Measurements from ENCODE around the gene EPAS1. TPM values are rescaled to one million over a fixed set of nuclear protein-coding genes. Genes with fewer than 3 reads are reported as not detected.

Gene EPAS1
- total and polyA plus RNA-seq, 2 of the 8 experiments (the other 6 are each of a cell fraction or from before 2014, with no cell fraction given): 2.0 to 4.9 TPM

GRCh38 chr2:46384457-46384815, 87.2 kb downstream of the EPAS1 start:
- Histone ChIP-seq H3K36me3 (ENCODE audit: control insufficient read depth in 2 of 4, insufficient read depth in 4 of 4, low read length in 3 of 4) (no peaks in the 10 kb centered on the region), H2BK120ac (replicated peaks; ENCODE audit: low read depth, low read length) (no peak overlapping the region), H3K4me3 (ENCODE audit: extremely low read depth in 1 of 4, insufficient read depth in 2 of 4, low read depth in 3 of 4, low read length in 4 of 4) (no peak overlapping the region), H3K4me1 (replicated peaks in 1 of 4; ENCODE audit: control insufficient read depth in 3 of 4, insufficient read depth in 4 of 4, low read length in 3 of 4) (no peaks in the 10 kb centered on the region), H3K56ac (replicated peaks; ENCODE audit: insufficient read length, low read depth, low read length) (no peak overlapping the region), H4K5ac (ENCODE audit: insufficient read length, low read depth, low read length) (no peak overlapping the region), H3K4me2 (ENCODE audit: insufficient read depth in 1 of 2, low read depth in 2 of 2, low read length in 2 of 2) (no peak overlapping the region), H2AFZ (ENCODE audit: low read length) (no peak overlapping the region), H3K9me3 (ENCODE audit: insufficient read depth in 2 of 2, low read depth in 1 of 2, low read length in 1 of 2) (no peaks in the 10 kb centered on the region), H2BK5ac (ENCODE audit: low read depth, low read length) (no peak overlapping the region), H3K79me1 (ENCODE audit: low read depth, low read length) (no peaks in the 10 kb centered on the region), H2BK15ac (ENCODE audit: low read length) (no peak overlapping the region), H3K27me3 (replicated peaks in 1 of 4; ENCODE audit: control insufficient read depth in 3 of 4, extremely low read depth in 1 of 4, insufficient read depth in 3 of 4, low read length in 3 of 4) (no peaks in the 10 kb centered on the region; a peak in 1 of 7 replicates), H3K23me2 (ENCODE audit: low read depth, low read length) (no peaks in the 10 kb centered on the region), H3K18ac (ENCODE audit: extremely low read depth, low read length) (no peak overlapping the region), H3K27ac (ENCODE audit: low read depth, low read length) (no peak overlapping the region), H4K20me1 (replicated peaks in 1 of 2; ENCODE audit: control insufficient read depth in 1 of 2, insufficient read depth in 2 of 2, low read length in 2 of 2) (no peaks in the 10 kb centered on the region), H3K4ac (replicated peaks; ENCODE audit: insufficient read length, low read depth, low read length) (no peak overlapping the region), H3K23ac (ENCODE audit: insufficient read length) (no peak overlapping the region), H2AK5ac (ENCODE audit: low read depth, low read length) (no peak overlapping the region), H3K79me2 (ENCODE audit: control insufficient read depth in 1 of 2, insufficient read depth in 2 of 2, low read length in 2 of 2) (no peaks in the 10 kb centered on the region), H2BK20ac (ENCODE audit: low read length) (no peak overlapping the region), H3K9ac (replicated peaks in 1 of 4; ENCODE audit: extremely low read depth in 1 of 4, low read depth in 3 of 4, low read length in 3 of 4) (no peak overlapping the region), H3K14ac (ENCODE audit: insufficient read length) (no peak overlapping the region), H4K8ac (ENCODE audit: extremely low read depth, insufficient read depth, low read length) (no peak overlapping the region), H4K91ac (replicated peaks; ENCODE audit: insufficient read length, low read length) (no peak overlapping the region), H2BK12ac (ENCODE audit: low read depth, low read length) (no peak overlapping the region)
- DNase-seq (ENCODE audit: low read depth in 1 of 2, low spot score in 2 of 2): no peak
- no peak for FAIRE-seq
- WGBS, 2 experiments (ENCODE audit: extremely low coverage in 1 of 2, insufficient coverage in 1 of 2, insufficient read length in 1 of 2, insufficient replicate concordance in 2 of 2, low coverage in 1 of 2, low lambda C conversion rate in 2 of 2, missing lambda C conversion rate in 1 of 2): 94% methylated on average over 12 of the region's 12 CpGs; no CpG with 5 or more reads in 1 of the 2 experiments
- ChIA-PET CTCF (ENCODE audit: partially characterized antibody) (interaction anchor here (0.6 to 2.7 kb wide), 5 partner anchors 9 to 361 kb away, joined by 3 to 10 read pairs (median 3); no protein-coding TSS in a partner anchor), POLR2A (ENCODE audit: partially characterized antibody) (interaction anchor here (0.6 kb wide), 1 partner anchor 1894 kb away, joined by 3 read pairs; no protein-coding TSS in a partner anchor)
- TF ChIP-seq SIRT6 (IDR thresholded peaks at IDR 0.05; ENCODE audit: low read length) (no peak), POU5F1 (IDR thresholded peaks at IDR 0.05; ENCODE audit: low read depth, low read length) (no peak), FOSL1 (IDR thresholded peaks at IDR 0.05; ENCODE audit: insufficient read depth, low read depth, low read length) (no peak), JUND (IDR thresholded peaks at IDR 0.05; ENCODE audit: low read length) (no peak), EGR1 (IDR thresholded peaks at IDR 0.05; ENCODE audit: borderline replicate concordance, low read depth, low read length) (no peak), SP1 (IDR thresholded peaks at IDR 0.05; ENCODE audit: low read depth, low read length) (no peak), SUZ12 (IDR thresholded peaks at IDR 0.05; ENCODE audit: low read length) (no peak), TCF12 (IDR thresholded peaks at IDR 0.05; ENCODE audit: low read depth, low read length) (no peak), CHD1 (IDR thresholded peaks at IDR 0.05; ENCODE audit: low read depth, low read length) (no peak), ATF2 (IDR thresholded peaks at IDR 0.05; ENCODE audit: low read length) (no peak), CTBP2 (IDR thresholded peaks at IDR 0.05; ENCODE audit: borderline replicate concordance, insufficient read depth, insufficient read length, low read length) (no peak), ZNF274 (IDR thresholded peaks at IDR 0.05; ENCODE audit: borderline replicate concordance, extremely low read depth, low read length) (no peak)
